ENCODE measurements around the gene ACTMAP. TPM values are rescaled to one million over a fixed set of nuclear protein-coding genes. Genes with fewer than 3 reads are reported as not detected.

The ACTMAP gene
- total and polyA plus RNA-seq, 4 donors, result 0.93 to 7.7 (median 3.0) TPM

- H3K36me3 ChIP-seq (ENCODE audit: control insufficient read depth in 4 of 4, insufficient read depth in 3 of 4, low read depth in 1 of 4, low read length in 3 of 4), result peaks cover 0 to under 1% (median 0%) of the 10 kb centered on the region in 4 donors
- peaks cover 7 to 42% (median 33%) of the 10 kb centered on the region in 4 donors for H3K4me1 ChIP-seq (ENCODE audit: control insufficient read depth in 4 of 4, insufficient read depth in 4 of 4, low read length in 3 of 4)
- H3K4me3 ChIP-seq (ENCODE audit: low read depth in 1 of 3, low read length in 3 of 3), result peak within 1 kb of the TSS; percentile 65 to 99 (median 87)
- H3K27ac ChIP-seq (ENCODE audit: low read depth in 1 of 2, low read length in 2 of 2), result peak within 1 kb of the TSS; percentile 85
- H3K27me3 ChIP-seq (ENCODE audit: control insufficient read depth in 4 of 4, insufficient read depth in 4 of 4, low read length in 3 of 4), result no peaks in the 10 kb centered on the region
- DNase-seq (ENCODE audit: low spot score), result peak; percentile 96
- no peaks in the 10 kb centered on the region for H3K9me3 ChIP-seq (ENCODE audit: control insufficient read depth in 4 of 4, low read length in 3 of 4)
- under 1% methylated on average over 46 of the region's 46 CpGs for WGBS
- TF ChIP-seq ZBTB33 (IDR thresholded peaks at IDR 0.05) (peak; percentile 98), TAF1 (conservative IDR thresholded peaks at IDR 0.05) (peak; percentile 45), RAD21 (IDR thresholded peaks at IDR 0.05) (no peak), SP1 (IDR thresholded peaks at IDR 0.05) (peak; percentile 15), GABPA (IDR thresholded peaks at IDR 0.05 in 1 of 2, conservative IDR thresholded peaks at IDR 0.05 in 1 of 2) (peak in 1 of 2 donors; percentile 26), MAX (IDR thresholded peaks at IDR 0.05) (peak; percentile 71), RXRA (IDR thresholded peaks at IDR 0.05) (no peak)
- H3K9ac ChIP-seq (ENCODE audit: low read depth in 1 of 2, low read length in 2 of 2), result peak within 1 kb of the TSS; percentile 79
These were observed 729 bp upstream of the ACTMAP start, which contains the start of gene SNRPA for GRCh38 chr19:40750874-40751537. Gene SNRPA (plus strand): TSS chr19:40751203. CDS start chr19:40751409, 206 bp downstream.

GRCh38 chr19:40747536-40747935 is 2.7 kb downstream of the ACTMAP start:
- Histone ChIP-seq H3K27ac (ENCODE audit: low read depth in 1 of 2, low read length in 2 of 2) (no peak overlapping the region), H3K36me3 (ENCODE audit: control insufficient read depth in 4 of 4, insufficient read depth in 3 of 4, low read depth in 1 of 4, low read length in 3 of 4) (no peaks in the 10 kb centered on the region), H3K9ac (ENCODE audit: low read depth in 1 of 2, low read length in 2 of 2) (no peak overlapping the region), H3K4me1 (ENCODE audit: control insufficient read depth in 4 of 4, insufficient read depth in 4 of 4, low read length in 3 of 4) (peaks cover 3 to 18% (median 13%) of the 10 kb centered on the region in 4 donors), H3K27me3 (ENCODE audit: control insufficient read depth in 4 of 4, insufficient read depth in 4 of 4, low read length in 3 of 4) (no peaks in the 10 kb centered on the region), H3K9me3 (ENCODE audit: control insufficient read depth in 4 of 4, low read length in 3 of 4) (no peaks in the 10 kb centered on the region), H3K4me3 (ENCODE audit: low read depth in 1 of 3, low read length in 3 of 3) (no peak overlapping the region)
- TF ChIP-seq HNF4G (IDR thresholded peaks at IDR 0.05) (no peak), HNF4A (conservative IDR thresholded peaks at IDR 0.05) (no peak), ZBTB33 (IDR thresholded peaks at IDR 0.05) (no peak), RAD21 (IDR thresholded peaks at IDR 0.05) (no peak), RXRA (IDR thresholded peaks at IDR 0.05) (no peak), FOXA2 (IDR thresholded peaks at IDR 0.05) (no peak), GABPA (IDR thresholded peaks at IDR 0.05 in 1 of 2, conservative IDR thresholded peaks at IDR 0.05 in 1 of 2) (no peak), NR2F2 (IDR thresholded peaks at IDR 0.05) (no peak), TAF1 (conservative IDR thresholded peaks at IDR 0.05) (no peak)
- TF ChIP-seq, protein P1, sequence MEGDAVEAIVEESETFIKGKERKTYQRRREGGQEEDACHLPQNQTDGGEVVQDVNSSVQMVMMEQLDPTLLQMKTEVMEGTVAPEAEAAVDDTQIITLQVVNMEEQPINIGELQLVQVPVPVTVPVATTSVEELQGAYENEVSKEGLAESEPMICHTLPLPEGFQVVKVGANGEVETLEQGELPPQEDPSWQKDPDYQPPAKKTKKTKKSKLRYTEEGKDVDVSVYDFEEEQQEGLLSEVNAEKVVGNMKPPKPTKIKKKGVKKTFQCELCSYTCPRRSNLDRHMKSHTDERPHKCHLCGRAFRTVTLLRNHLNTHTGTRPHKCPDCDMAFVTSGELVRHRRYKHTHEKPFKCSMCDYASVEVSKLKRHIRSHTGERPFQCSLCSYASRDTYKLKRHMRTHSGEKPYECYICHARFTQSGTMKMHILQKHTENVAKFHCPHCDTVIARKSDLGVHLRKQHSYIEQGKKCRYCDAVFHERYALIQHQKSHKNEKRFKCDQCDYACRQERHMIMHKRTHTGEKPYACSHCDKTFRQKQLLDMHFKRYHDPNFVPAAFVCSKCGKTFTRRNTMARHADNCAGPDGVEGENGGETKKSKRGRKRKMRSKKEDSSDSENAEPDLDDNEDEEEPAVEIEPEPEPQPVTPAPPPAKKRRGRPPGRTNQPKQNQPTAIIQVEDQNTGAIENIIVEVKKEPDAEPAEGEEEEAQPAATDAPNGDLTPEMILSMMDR (IDR thresholded peaks at IDR 0.05; ENCODE audit: low read depth, low read length, missing input control), result no peak
- TF ChIP-seq, protein P2, sequence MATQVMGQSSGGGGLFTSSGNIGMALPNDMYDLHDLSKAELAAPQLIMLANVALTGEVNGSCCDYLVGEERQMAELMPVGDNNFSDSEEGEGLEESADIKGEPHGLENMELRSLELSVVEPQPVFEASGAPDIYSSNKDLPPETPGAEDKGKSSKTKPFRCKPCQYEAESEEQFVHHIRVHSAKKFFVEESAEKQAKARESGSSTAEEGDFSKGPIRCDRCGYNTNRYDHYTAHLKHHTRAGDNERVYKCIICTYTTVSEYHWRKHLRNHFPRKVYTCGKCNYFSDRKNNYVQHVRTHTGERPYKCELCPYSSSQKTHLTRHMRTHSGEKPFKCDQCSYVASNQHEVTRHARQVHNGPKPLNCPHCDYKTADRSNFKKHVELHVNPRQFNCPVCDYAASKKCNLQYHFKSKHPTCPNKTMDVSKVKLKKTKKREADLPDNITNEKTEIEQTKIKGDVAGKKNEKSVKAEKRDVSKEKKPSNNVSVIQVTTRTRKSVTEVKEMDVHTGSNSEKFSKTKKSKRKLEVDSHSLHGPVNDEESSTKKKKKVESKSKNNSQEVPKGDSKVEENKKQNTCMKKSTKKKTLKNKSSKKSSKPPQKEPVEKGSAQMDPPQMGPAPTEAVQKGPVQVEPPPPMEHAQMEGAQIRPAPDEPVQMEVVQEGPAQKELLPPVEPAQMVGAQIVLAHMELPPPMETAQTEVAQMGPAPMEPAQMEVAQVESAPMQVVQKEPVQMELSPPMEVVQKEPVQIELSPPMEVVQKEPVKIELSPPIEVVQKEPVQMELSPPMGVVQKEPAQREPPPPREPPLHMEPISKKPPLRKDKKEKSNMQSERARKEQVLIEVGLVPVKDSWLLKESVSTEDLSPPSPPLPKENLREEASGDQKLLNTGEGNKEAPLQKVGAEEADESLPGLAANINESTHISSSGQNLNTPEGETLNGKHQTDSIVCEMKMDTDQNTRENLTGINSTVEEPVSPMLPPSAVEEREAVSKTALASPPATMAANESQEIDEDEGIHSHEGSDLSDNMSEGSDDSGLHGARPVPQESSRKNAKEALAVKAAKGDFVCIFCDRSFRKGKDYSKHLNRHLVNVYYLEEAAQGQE (IDR thresholded peaks at IDR 0.05), result no peak
- WGBS, result 98% methylated on average over 7 of the region's 7 CpGs
- DNase-seq (ENCODE audit: low spot score), result no peak

Data from liver (tissue), 9 donors.